Retinal pigment epithelial cell (primary cell): ENCODE results near the gene PPID.
"Not testable (repeated sequence)": the region's sequence is repeated elsewhere in the genome, so short reads cannot be mapped to it uniquely, and the experiment has no call there.

ENCODE experiments used
- DNase-seq: peaks from one replicate; pipeline ENCODE4 v3.0.0-alpha.2; 2010; ENCODE audit warnings: low read depth
- H3K4me3 ChIP-seq: 2 replicates; pipeline ENCODE4 v1.5.1; 2011; ENCODE audit warnings: mild to moderate bottlenecking, low read length, control low read depth, moderate library complexity
- TF ChIP-seq, protein P1 (sequence below): conservative IDR thresholded peaks from 2 replicates; pipeline ENCODE4 v1.5.1; 2011; ENCODE audit warnings: low read depth, low read length, control low read depth, inconsistent platforms

The PPID gene

DNA sequence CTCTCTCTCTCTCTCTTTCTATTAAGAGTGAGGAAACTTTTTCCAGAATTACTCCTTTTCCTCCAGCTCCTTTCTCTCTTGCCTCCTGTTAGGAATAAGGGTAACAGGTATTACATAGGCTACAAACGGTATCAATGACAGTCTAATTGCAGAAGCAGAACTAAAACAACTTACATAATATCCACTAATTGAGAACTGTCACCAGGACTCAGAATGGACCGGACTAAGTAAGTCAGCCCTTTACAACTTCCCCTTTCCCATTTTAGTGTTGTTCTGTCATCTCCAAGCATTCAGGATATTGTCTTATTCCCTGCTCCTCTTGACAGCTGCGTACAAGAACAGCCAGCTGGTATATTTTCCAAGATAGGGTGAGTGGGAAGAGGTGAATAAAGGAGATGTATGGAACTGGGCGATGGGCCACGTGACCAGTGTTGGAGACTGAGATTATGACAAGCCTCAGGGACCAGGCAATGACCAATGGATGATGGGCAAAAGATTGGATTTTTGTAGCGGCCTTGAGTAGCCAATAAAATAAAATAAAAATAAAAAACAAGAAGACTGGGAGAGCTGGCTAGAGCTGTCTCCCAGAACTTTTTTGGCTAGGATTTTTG lies 43.3 kb upstream of the PPID start:
- H3K4me3 ChIP-seq: no peak overlapping the region
- DNase-seq: no peak
- TF ChIP-seq, protein P1, sequence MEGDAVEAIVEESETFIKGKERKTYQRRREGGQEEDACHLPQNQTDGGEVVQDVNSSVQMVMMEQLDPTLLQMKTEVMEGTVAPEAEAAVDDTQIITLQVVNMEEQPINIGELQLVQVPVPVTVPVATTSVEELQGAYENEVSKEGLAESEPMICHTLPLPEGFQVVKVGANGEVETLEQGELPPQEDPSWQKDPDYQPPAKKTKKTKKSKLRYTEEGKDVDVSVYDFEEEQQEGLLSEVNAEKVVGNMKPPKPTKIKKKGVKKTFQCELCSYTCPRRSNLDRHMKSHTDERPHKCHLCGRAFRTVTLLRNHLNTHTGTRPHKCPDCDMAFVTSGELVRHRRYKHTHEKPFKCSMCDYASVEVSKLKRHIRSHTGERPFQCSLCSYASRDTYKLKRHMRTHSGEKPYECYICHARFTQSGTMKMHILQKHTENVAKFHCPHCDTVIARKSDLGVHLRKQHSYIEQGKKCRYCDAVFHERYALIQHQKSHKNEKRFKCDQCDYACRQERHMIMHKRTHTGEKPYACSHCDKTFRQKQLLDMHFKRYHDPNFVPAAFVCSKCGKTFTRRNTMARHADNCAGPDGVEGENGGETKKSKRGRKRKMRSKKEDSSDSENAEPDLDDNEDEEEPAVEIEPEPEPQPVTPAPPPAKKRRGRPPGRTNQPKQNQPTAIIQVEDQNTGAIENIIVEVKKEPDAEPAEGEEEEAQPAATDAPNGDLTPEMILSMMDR: no peak

DNA sequence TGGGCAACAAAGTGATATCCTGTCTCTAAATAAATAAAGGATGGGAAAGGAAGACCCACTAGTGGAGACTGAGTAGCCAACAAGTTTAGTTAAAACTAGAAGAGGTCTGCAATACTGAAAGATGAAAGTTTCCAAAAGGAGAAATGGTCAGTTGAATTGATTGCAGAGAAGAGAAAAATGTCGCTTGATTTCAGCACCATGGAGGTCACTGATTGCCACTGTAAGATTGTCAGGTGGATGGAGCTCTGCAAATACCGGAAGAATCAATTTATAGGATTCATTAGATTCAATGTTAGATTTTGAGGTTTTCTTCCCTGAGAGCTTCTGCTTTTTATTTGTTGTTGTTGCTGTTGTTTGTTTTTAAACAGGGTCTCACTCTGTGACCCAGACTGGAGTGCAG lies 40.3 kb upstream of the PPID start:
- no peak for DNase-seq
- TF ChIP-seq, protein P1: no peak
- no peak overlapping the region for H3K4me3 ChIP-seq

DNA sequence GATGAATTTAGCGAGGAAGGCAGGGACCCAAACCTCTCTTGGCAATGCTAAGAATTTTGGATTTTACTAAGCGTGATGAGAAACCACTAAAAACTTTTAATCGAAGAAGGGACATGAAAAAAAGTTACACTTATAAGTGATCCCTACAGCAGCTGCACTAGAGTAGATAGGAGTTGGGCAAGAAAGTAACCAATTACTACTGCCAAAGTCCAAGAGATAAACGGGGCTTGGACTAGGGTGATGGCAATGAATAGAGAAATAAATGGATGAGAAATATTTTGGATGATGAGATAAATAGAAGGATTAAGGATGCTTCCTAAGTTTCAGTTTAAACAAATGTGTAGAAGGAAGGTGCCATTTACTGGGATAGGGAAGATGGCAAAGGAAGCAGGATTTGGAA lies 39.4 kb upstream of the PPID start:
- no peak for DNase-seq
- TF ChIP-seq, protein P1: no peak
- no peak overlapping the region for H3K4me3 ChIP-seq

DNA sequence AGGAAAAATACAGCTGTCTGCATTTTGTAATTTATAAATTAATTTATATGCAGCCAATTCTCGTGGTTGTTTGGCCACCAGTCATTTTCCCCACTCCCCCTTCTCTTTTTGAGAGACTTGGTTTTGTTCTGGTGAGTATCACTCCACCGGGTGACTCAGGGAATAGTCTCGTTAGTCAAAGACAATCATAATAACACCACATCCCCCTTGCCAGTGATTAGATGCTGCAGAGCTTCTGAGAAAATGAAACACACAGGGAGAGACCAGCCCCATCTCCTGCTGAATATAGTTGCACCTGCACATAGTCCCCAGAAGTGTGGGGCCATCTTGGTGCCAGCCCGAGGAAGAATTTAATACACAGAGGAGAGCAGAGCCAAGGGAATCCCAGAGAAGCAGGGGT lies 37.7 kb upstream of the PPID start:
- no peak for DNase-seq
- TF ChIP-seq, protein P1: no peak

DNA sequence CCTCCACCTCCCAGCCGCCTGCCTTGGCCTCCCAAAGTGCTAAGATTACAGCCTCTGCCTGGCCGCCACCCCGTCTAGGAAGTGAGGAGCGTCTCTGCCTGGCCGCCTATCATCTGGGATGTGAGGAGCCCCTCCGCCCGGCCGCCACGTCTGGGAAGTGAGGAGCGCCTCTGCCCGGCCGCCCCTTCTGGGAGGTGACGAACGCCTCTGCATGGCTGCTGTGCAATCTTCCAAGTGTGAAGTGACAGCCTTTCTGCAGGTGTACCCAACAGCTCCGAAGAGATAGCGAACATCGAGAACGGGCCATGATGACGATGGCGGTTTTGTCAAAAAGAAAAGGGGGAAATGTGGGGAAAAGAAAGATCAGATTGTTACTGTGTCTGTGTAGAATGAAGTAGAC lies 36.3 kb upstream of the PPID start:
- not testable (repeated sequence) for DNase-seq

More for the DNA sequence above, 37.7 kb upstream of the PPID start:
- no peak overlapping the region for H3K4me3 ChIP-seq

DNA sequence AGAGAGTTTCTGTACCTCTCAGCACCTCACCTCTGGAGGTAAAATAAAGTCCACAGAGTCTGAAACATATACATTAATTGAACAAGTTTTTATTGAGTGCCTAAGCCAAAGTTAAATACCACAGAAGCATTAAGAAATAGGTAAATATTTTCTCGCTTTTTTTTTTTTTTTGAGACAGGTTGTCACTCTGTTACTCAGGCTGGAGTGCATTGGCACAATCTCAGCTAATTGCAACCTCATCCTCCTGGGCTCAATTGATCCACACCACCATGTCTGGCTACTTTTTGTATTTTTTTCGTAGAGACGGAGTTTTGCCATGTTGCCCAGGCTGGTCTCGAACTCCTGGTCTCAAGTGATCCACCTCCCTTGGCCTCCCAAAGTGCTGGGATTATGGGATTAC lies 35.5 kb upstream of the PPID start:
- H3K4me3 ChIP-seq: no peak overlapping the region
- TF ChIP-seq, protein P1: no peak
- no peak for DNase-seq

More for the DNA sequence above, 36.3 kb upstream of the PPID start:
- not testable (repeated sequence) for H3K4me3 ChIP-seq

DNA sequence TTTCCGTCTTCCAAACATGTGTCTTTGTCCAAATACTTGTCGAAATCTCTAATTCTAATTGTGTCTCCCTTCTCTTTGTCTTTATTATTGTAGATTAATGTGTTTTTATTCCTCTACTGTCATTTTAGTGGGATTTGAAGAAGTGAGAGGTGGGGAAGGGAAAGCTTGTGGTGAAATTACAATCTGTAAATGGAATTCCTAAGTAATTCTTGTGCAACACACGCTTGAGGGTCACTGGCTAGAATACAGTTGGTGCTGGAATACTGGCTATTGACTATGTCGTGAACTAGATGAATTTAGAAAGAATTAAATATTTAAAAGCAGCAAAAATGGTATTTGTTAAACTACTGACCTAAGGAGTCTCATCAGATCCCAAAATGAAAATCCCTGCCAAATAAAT lies 34.9 kb upstream of the PPID start:
- H3K4me3 ChIP-seq: no peak overlapping the region
- TF ChIP-seq, protein P1: no peak
- no peak for DNase-seq

DNA sequence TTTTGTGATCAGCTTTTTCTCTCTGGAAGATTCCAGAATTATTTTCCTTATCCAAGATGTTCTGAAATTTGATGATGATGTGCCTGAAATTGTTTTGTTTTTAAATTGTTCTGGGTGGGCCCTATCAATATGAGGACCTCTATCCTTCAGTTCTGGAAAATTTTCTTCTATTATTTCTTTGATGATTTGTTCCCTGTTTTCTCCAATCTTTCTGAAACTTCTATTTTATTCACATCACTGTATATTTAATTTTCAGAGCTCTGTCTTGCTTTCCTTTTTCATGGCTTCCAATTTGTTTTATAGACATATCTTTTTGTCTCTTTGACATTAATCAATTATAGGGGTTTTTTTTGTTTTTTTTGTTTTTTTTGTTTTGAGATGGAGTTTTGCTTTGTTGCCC lies 33.4 kb upstream of the PPID start:
- no peak for DNase-seq
- H3K4me3 ChIP-seq: no peak overlapping the region

DNA sequence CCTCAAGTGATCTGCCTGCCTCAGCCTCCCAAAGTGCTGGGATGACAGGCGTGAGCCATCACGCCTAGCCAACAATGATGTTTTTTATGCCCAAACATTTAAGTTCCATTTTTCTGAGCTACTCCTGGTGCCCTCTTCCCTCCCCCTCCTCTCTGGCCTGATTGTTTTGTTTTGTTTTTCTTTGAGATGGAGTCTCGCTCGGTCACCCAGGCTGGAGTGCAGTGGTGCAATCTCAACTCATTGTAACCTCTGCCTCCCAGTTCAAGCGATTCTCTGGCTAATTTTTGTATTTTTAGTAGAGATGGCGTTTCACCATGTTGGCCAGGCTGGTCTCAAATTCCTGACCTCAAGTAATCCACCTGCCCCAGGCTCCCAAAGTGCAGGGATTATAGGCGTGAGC lies 32.6 kb upstream of the PPID start:
- not testable (repeated sequence) for DNase-seq, H3K4me3 ChIP-seq

More for the DNA sequence above, 33.4 kb upstream of the PPID start:
- TF ChIP-seq, protein P1: no peak
